Measurements from ENCODE around the gene TTLL10. TPM values are rescaled to one million over a fixed set of nuclear protein-coding genes. Genes with fewer than 3 reads are reported as not detected.

TTLL10 gene
- total RNA-seq, 1 donor from 2014 or later = not detected

DNA sequence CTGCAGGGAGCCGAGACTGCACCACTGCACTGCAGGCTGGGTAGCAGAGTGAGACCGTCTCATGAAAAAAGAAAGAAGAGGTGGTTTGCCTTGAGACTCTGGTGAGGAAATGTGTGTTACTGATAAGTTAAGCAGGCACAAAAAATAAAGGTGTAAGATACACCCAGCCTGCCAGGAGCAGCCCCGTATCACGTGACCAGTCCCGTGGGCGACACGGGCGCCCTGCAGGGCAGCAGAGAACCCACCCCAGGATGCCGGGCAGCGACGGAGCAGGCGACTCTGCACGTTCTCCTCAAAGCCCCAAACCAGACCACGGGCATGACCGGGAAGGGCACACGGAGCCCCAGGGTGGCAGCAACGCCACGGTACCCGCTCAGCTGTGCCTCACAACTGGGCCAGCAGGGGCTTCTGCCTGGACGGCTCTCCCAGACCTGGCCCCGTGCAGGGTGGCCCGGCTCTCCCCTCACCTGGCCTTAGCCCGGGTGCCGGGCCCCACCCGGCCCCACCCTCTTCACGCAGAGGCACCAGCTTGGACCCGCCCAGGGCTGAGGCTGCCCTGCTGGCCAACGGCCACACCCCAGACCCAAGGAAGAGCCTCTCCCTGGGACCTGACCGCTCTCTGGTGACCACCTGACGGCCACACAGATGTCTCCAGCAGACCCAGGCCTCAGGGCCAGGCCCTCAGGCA, 48.4 kb downstream of the TTLL10 start:
- H3K27ac ChIP-seq (ENCODE audit: low read depth, low read length) = no peak overlapping the region
- Mint-ChIP-seq H3K4me1 (ENCODE audit: low read depth, unreplicated experiment) (no peaks in the 10 kb centered on the region), H3K27ac (ENCODE audit: unreplicated experiment) (no peak overlapping the region), H3K9me3 (ENCODE audit: unreplicated experiment) (no peaks in the 10 kb centered on the region), H3K36me3 (ENCODE audit: low read depth, unreplicated experiment) (peaks cover 15% of the 10 kb centered on the region), H3K4me3 (ENCODE audit: unreplicated experiment) (no peak overlapping the region), H3K27me3 (ENCODE audit: low read depth, unreplicated experiment) (no peaks in the 10 kb centered on the region)
- H3K9ac ChIP-seq (ENCODE audit: low read length) = no peak overlapping the region
- H2AFZ ChIP-seq (ENCODE audit: low read depth, low read length) = no peak overlapping the region
- no peaks in the 10 kb centered on the region for H3K9me3 ChIP-seq (ENCODE audit: insufficient read depth, low read depth, low read length)
- H3K79me2 ChIP-seq (ENCODE audit: insufficient read depth, low read length) = peaks cover 42% of the 10 kb centered on the region
- TF ChIP-seq, protein P1, sequence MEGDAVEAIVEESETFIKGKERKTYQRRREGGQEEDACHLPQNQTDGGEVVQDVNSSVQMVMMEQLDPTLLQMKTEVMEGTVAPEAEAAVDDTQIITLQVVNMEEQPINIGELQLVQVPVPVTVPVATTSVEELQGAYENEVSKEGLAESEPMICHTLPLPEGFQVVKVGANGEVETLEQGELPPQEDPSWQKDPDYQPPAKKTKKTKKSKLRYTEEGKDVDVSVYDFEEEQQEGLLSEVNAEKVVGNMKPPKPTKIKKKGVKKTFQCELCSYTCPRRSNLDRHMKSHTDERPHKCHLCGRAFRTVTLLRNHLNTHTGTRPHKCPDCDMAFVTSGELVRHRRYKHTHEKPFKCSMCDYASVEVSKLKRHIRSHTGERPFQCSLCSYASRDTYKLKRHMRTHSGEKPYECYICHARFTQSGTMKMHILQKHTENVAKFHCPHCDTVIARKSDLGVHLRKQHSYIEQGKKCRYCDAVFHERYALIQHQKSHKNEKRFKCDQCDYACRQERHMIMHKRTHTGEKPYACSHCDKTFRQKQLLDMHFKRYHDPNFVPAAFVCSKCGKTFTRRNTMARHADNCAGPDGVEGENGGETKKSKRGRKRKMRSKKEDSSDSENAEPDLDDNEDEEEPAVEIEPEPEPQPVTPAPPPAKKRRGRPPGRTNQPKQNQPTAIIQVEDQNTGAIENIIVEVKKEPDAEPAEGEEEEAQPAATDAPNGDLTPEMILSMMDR (IDR thresholded peaks at IDR 0.05; ENCODE audit: insufficient read depth, low read depth, low read length) = no peak
- TF ChIP-seq EZH2 (IDR thresholded peaks at IDR 0.05; ENCODE audit: insufficient read depth, low read length) = no peak
- no peak for DNase-seq (ENCODE audit: low read depth)
- H4K20me1 ChIP-seq (ENCODE audit: insufficient read depth, low read length) = peaks cover 52% of the 10 kb centered on the region
- no peaks in the 10 kb centered on the region for H3K4me1 ChIP-seq (ENCODE audit: insufficient read depth, low read length)
- no peaks in the 10 kb centered on the region for H3K27me3 ChIP-seq (ENCODE audit: insufficient read depth, low read length)
- no peak for FAIRE-seq
- H3K36me3 ChIP-seq (ENCODE audit: insufficient read depth, low read length) = peaks cover 6% of the 10 kb centered on the region
- H3K4me3 ChIP-seq (ENCODE audit: insufficient read depth, low read depth, low read length) = no peak overlapping the region
- no peak overlapping the region for H3K4me2 ChIP-seq (ENCODE audit: low read length)

DNA sequence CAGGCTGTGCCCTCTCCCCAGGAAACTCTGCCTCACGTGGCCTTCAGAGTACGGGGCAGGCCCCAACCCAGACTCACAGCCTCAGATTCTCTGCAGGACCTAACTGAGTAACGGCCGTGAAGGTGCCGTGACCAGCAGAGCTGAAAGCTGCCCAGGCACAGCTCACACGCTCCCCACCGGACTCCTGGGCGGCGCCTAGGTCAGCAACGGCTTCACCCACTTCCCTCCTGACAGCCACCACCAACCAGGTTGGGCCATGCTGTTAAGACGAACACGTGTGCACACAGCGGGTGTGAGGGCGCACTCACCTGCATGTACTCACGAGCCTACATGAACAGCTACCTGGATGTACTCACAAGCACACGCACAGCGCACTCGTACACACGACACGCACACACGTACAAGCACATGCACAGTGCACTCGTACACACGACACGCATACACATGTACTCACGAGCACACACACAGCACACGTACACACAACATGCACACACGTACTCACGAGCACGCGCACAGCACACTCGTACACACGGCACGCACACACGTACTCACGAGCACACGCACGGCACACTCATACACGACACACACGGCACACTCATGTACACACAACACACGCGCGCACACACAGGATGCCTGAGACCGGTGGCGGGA, 49.0 kb downstream of the TTLL10 start:
- Mint-ChIP-seq H3K27me3 (ENCODE audit: low read depth, unreplicated experiment) (no peaks in the 10 kb centered on the region), H3K9me3 (ENCODE audit: unreplicated experiment) (no peaks in the 10 kb centered on the region), H3K4me3 (ENCODE audit: unreplicated experiment) (peak overlapping the region; percentile 35), H3K36me3 (ENCODE audit: low read depth, unreplicated experiment) (peaks cover 15% of the 10 kb centered on the region), H3K4me1 (ENCODE audit: low read depth, unreplicated experiment) (no peaks in the 10 kb centered on the region), H3K27ac (ENCODE audit: unreplicated experiment) (no peak overlapping the region)
- Histone ChIP-seq H3K79me2 (ENCODE audit: insufficient read depth, low read length) (peaks cover 47% of the 10 kb centered on the region), H3K9ac (ENCODE audit: low read length) (no peak overlapping the region), H3K27ac (ENCODE audit: low read depth, low read length) (no peak overlapping the region), H2AFZ (ENCODE audit: low read depth, low read length) (no peak overlapping the region), H3K9me3 (ENCODE audit: insufficient read depth, low read depth, low read length) (no peaks in the 10 kb centered on the region), H3K4me3 (ENCODE audit: insufficient read depth, low read depth, low read length) (no peak overlapping the region), H3K27me3 (ENCODE audit: insufficient read depth, low read length) (no peaks in the 10 kb centered on the region), H3K4me1 (ENCODE audit: insufficient read depth, low read length) (no peaks in the 10 kb centered on the region), H3K36me3 (ENCODE audit: insufficient read depth, low read length) (peaks cover 6% of the 10 kb centered on the region), H3K4me2 (ENCODE audit: low read length) (no peak overlapping the region), H4K20me1 (ENCODE audit: insufficient read depth, low read length) (peaks cover 52% of the 10 kb centered on the region)
- FAIRE-seq (no peak), DNase-seq (ENCODE audit: low read depth) (no peak)
- no peak for TF ChIP-seq EZH2 (IDR thresholded peaks at IDR 0.05; ENCODE audit: insufficient read depth, low read length)
- TF ChIP-seq, protein P1 (IDR thresholded peaks at IDR 0.05; ENCODE audit: insufficient read depth, low read depth, low read length) = no peak

DNA sequence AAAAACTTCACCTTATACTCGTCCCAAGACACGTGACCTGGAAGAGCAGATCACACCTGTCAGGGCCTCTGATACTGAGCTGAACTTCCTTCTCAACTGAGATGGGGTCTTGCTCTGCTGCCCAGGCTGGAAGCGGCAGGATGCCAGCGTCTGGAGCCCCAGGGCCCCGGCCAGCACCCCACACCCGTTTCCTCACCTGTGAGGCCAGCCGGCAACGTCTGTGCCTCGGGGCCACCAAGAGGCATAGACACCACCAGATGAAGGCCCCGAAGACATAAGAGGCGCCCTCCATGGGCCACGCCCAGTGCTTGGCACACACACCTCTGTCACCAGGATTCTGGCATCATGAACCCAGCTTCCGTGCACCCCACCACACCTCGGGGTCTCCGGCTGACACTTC, 49.6 kb downstream of the TTLL10 start:
- Histone ChIP-seq H3K27me3 (ENCODE audit: insufficient read depth, low read length) (no peaks in the 10 kb centered on the region), H4K20me1 (ENCODE audit: insufficient read depth, low read length) (peaks cover 52% of the 10 kb centered on the region), H3K4me2 (ENCODE audit: low read length) (no peak overlapping the region), H3K79me2 (ENCODE audit: insufficient read depth, low read length) (peaks cover 53% of the 10 kb centered on the region), H3K9ac (ENCODE audit: low read length) (no peak overlapping the region), H2AFZ (ENCODE audit: low read depth, low read length) (no peak overlapping the region), H3K4me3 (ENCODE audit: insufficient read depth, low read depth, low read length) (no peak overlapping the region), H3K9me3 (ENCODE audit: insufficient read depth, low read depth, low read length) (no peaks in the 10 kb centered on the region), H3K4me1 (ENCODE audit: insufficient read depth, low read length) (no peaks in the 10 kb centered on the region), H3K27ac (ENCODE audit: low read depth, low read length) (no peak overlapping the region), H3K36me3 (ENCODE audit: insufficient read depth, low read length) (peaks cover 5% of the 10 kb centered on the region)
- no peak overlapping the region for H3K4me3 Mint-ChIP-seq (ENCODE audit: unreplicated experiment)
- H3K9me3 Mint-ChIP-seq (ENCODE audit: unreplicated experiment) = no peaks in the 10 kb centered on the region
- FAIRE-seq (no peak), DNase-seq (ENCODE audit: low read depth) (no peak)
- no peak for TF ChIP-seq EZH2 (IDR thresholded peaks at IDR 0.05; ENCODE audit: insufficient read depth, low read length)
- TF ChIP-seq, protein P1 (IDR thresholded peaks at IDR 0.05; ENCODE audit: insufficient read depth, low read depth, low read length) = no peak
- peaks cover 15% of the 10 kb centered on the region for H3K36me3 Mint-ChIP-seq (ENCODE audit: low read depth, unreplicated experiment)
- H3K27ac Mint-ChIP-seq (ENCODE audit: unreplicated experiment) = no peak overlapping the region
- H3K27me3 Mint-ChIP-seq (ENCODE audit: low read depth, unreplicated experiment) = no peaks in the 10 kb centered on the region
- no peaks in the 10 kb centered on the region for H3K4me1 Mint-ChIP-seq (ENCODE audit: low read depth, unreplicated experiment)

Measured in astrocyte (in vitro differentiated cells and primary cell).